A549 (cell line): ENCODE measurements around the gene SGCD.

Experiments used
- CEBPB ChIP-seq, 2 experiments: fragments of >200 bp in 1 of 2; sonication (Bioruptor Twin) in 1 of 2; formaldehyde crosslinking in 1 of 2; IDR thresholded peaks; 2 replicates each; pipeline ENCODE4 v1.6.1; 2012 to 2016
- CTCF ChIP-seq: fragments of >200 bp; sonication (Bioruptor Twin); formaldehyde crosslinking; IDR thresholded peaks from 3 replicates; pipeline ENCODE4 v1.5.1; 2016
- EP300 ChIP-seq, 2 experiments: fragments of >200 bp; sonication (Bioruptor Twin); formaldehyde crosslinking; IDR thresholded peaks; 2 replicates in 1 of 2; 3 replicates in 1 of 2; pipeline ENCODE4 v1.6.1; 2016 to 2017
- GATA3 ChIP-seq: IDR thresholded peaks from 2 replicates; pipeline ENCODE4 v1.6.1; 2012; ENCODE audit warnings: borderline replicate concordance
- HOXA7 ChIP-seq: fragments of 250-450 bp; sonication (Bioruptor Pico); IDR thresholded peaks from 2 replicates; pipeline ENCODE4 v1.5.0; 2020; ENCODE audit warnings: mild to moderate bottlenecking, moderate library complexity
- POLR2A ChIP-seq: IDR thresholded peaks from 2 replicates; pipeline ENCODE4 v1.6.1; 2012; ENCODE audit warnings: mild to moderate bottlenecking, low read length
- RCOR1 ChIP-seq: fragments of 150-350 bp; IDR thresholded peaks from 2 replicates; pipeline ENCODE4 v1.6.1; 2014; ENCODE audit warnings: antibody characterized with exemption, low read length, low read depth
- SMC3 ChIP-seq: fragments of >200 bp; sonication (Bioruptor Twin); formaldehyde crosslinking; IDR thresholded peaks from 3 replicates; pipeline ENCODE4 v1.6.1; 2018; ENCODE audit warnings: inconsistent platforms

DNA sequence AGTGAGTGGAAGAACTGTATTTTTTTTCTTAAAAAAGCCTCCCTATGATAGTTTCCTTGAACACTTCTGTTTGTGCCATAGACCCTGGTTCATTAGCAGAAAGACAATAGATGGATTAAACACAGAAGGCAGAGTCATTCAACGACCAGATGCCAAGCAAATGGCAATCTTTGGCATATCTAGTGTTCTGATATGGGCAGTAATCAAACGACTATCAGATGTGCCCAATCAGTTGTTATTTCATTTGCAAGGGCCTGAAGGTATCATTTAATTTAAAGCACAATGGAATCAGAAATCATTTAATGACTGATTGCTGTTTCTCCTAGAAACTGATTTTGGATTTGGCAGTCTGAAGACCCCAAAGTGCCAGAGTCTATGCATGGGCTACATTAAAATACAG lies 61.3 kb downstream of the SGCD start:
- TF ChIP-seq GATA3 (no peak), RCOR1 (no peak), POLR2A (no peak), CEBPB (IDR thresholded peaks at IDR 0.05) (no peak), CTCF (no peak), HOXA7 (no peak), EP300 (IDR thresholded peaks at IDR 0.05) (no peak), SMC3 (no peak)
